ENCODE measurements around the gene DHCR7.

DHCR7 gene

GRCh38 chr11:71456294-71456693 lies 8.1 kb upstream of the DHCR7 start:
- no peak for DNase-seq

DNA sequence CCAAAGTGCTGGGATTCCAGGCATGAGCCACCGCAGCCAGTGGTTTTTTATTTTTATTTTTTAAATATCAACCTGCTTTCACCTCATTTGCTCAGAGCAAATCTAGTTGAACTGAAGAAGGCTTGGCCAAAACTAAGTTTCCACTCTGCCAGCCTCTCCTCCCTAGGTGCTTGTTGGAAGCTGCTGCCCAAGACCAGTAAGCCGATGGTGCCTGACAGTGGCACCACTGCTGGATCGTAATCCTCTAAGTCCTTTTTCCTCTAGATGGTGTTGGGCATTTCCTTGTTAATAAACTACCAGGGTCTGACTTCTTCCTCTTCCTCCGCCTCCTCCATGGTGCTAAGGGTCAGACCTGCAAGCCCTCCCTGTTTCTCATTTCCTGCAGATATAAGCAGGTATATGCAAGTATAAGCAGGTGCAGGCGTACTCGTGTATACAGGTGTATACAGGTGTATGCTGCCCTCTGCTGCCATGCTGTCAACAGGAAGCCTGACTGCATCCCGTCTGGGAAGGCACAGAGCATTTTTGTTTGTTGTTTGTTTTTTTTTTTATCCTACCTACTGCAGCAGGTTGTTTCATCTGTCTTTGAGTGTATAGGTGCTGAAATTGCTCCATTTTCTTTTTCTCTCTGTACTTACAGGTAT lies 6.4 kb upstream of the DHCR7 start:
- no peak for DNase-seq

DNA sequence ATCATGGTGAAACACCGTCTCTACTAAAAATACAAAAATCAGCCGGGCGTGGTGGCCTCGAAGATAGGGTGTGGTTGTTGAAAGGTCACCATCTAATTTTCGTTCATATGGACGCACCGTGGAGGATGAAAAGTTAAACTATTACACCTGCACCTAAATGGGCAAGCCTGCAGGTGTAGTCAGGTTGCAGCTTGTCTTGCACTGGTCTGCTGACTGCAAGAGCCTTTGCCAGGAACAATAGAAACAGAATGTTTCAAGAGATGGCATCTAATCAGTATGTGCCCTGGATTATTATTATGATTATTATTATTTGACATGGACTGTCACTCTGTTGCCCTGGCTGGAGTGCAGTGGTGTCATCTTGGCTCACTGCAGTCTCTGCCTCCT lies 5.7 kb upstream of the DHCR7 start:
- no peak for DNase-seq

GRCh38 chr11:71453037-71453917 lies 5.1 kb upstream of the DHCR7 start, which contains the start of gene NADSYN1:
NADSYN1 (plus strand) TSS chr11:71453203; CDS start chr11:71453297, 94 bp downstream.
- DNase-seq = peak; percentile 89 to 92 (median 90)

DNA sequence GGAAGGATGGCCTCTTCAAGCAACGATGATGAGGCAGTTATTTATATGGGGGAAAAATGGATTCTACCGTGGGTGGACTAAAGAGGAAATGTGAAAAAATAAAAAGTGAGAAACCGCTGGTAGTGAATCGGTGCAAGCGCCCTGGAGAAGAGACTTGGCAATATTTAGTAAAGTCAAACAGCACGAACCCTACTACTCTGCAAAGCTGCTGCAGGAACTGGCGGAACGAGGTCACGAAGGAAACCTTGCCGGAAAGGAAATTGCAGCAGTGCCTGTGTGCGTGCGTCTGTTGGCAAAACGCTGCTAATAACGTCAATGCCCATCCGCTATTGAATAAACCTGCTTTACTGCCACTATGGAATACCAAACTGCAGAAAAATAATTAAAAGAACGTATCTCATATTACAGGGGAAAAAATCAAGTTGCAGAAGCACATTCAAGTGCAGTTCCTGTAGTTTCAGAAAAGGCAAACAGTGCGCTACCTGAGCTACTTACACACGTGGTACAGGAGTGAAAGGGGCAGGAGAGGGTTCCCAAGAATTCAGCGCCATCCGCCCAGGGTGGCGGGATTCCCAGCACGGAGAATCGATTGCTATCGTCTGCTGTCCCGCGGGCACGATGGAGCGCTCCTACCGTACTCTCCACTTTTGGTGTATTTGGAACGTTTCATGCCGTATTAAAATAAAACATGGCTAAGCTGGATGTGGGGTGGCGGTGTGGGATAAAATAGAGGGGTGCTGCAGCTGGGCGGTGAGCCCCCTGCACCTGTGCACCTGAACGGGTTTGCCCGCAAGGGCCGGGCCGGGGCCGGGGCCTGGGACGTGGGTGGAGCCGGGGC lies 4.2 kb upstream of the DHCR7 start:
- DNase-seq = peak in 2 of 4 experiments; percentile 25 to 36

DNA sequence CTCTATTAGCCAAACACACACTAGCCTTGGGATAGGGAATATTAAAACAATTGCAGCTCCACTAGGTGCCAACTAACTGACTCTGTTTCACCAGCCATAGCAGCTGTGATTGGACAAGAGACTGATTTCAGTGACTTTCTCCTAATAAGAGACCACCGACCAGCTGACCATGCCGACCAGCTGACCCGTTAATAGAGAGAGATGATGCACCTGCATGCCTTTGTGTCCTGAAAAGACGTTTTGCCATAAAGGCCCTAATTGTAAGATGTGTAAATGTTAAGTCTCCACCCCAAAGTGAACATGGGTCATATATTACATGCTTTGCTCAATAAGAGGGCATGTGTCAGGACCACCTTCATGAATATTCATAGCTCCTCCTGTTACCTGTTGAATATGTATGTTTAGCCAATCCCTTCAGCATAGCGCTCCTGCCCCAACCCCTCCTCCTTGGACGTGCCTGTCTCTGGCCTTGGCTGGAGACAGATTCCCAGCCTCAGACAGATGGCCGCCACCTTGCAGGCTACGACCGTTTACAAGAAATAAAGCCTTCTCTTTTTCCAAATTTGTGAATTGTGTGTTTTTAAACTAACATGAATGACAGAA lies 3.5 kb upstream of the DHCR7 start:
- no peak for DNase-seq

DNA sequence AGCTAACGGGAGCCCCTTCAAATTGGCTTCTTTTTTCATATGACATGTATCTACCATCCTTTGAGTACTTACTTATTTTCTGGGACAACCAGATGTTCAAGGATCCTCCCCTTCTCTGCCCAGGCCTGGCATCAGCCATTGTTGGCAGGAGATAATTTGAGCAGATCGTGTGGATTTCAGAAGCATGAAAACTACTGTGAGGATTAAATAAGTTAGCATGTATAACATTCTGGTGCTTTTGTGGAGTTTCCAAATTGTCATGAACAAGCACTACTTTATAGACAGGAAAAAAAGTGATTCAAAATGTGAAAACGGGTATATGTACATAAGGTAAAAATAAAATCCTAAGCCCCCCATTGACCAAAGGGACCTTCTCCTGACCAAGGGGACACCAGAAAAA lies 2.7 kb upstream of the DHCR7 start:
- DNase-seq = no peak

DNA sequence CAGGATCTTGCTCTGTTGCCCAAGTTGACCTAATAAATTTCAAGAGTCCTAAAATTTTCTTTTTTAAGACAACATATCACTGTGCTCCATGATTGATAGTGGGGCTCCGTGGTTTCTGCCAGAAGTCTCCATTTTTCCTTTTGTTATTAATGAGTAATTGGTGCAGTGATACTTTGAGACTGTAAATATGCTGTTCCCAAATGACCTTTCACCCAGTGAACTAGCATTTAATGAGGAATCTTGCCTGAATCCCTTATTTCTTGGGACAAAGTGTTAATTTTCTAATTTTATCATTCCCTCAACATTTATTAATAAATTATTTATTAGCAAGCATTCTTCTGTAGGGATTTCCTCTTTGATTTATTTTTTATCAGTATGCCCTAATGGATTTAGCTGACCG lies 2.3 kb upstream of the DHCR7 start:
- no peak for DNase-seq

DNA sequence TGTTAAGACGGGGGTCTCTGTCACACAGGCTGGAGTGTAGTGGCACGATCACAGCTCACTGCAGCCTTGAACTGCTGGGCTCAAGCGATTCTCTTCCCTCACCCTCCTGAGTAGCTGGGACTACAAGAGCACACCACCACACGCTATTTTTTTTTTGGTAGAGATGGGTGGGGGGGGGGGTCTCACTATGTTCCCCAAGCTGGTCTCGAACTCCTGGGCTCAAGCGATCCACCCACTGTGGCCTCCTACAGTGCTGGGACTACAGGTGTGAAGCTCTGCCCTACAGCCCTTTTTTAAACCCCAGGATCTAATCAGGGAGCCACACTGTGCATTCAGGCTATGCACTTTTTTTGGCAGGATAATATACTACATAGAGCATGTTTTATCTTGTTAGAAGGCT lies 1.4 kb upstream of the DHCR7 start:
- no peak for DNase-seq

- DNase-seq = no peak
These were observed 369 bp downstream of the DHCR7 start for GRCh38 chr11:71447791-71448256.

GRCh38 chr11:71446942-71447688 lies 1.1 kb downstream of the DHCR7 start:
- DNase-seq = no peak

- DNase-seq = no peak
These were observed 2.0 kb downstream of the DHCR7 start for GRCh38 chr11:71446150-71446549.

GRCh38 chr11:71444811-71445210 lies 3.4 kb downstream of the DHCR7 start:
- DNase-seq = no peak

DNA sequence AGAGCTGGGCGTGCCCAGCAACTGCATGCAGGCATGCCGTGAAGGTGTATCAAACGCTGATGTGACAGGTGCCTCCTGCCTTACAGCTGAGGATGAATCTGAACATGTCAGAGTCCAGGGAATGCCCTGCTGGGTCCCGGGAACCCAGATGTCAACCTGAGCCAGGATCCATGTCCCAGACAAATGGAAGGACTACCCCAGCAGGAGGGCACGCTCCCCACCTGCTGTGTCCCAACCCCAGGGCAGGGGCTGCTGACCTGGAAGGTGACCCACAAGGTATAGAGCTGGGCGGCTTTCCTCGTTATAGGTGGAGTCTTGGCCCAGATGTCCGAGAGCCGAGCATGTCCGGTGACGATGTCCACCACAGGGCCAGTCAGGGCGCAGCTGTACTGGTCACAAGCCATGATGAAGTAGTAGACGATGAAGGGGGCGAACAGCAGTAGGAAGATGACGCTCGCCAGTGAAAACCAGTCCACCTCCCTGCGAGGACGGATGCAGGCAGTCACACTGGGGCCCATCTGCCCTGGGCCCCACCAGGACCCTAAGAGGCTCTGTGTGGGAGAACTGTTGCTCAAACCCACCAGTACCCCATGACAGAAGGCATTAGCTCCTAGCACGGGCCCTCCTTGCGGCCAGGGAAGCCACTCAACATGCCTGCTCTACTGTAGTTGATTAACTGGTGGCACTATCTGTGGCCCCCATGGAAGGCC lies 4.3 kb downstream of the DHCR7 start:
- no peak for DNase-seq

DNA sequence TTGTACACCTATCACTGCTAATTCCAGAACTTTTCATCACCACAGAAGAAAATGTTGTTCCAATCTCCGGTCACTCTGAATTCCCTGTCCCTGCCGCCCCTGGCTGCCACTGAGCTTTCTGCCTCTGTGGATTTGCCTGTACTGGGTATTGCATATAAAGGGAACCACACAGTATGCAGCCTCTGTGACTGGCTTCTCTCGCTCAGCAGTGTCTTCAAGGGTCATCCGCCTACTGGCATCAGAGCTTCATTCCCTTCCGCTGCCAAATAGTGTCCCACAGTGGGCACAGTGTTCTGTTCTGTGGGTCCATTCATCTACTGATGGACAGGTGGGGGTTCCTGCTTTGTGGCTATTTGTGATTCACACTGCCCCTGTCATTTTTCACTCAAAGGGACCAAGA lies 5.3 kb downstream of the DHCR7 start:
- DNase-seq = no peak

DNA sequence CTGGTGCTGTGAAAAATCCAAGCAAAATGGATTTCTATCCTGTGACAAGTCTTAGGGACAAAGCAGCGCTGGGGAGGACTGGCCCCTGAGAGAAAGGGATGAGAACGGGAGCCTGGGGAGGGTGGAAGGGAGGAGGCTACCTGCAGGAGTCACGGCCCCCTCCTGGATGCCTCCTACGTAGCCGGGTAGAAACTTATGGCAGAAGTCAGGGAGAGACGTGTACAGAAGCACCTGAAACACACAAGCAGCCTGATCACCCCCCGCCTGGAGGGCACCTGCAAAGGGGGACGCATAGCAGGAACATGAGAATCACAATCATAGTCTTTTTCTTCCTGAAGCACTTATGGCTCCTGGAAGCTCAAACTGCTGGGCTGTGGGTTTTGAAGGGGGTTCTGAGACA lies 6.1 kb downstream of the DHCR7 start:
- DNase-seq = no peak

DNA sequence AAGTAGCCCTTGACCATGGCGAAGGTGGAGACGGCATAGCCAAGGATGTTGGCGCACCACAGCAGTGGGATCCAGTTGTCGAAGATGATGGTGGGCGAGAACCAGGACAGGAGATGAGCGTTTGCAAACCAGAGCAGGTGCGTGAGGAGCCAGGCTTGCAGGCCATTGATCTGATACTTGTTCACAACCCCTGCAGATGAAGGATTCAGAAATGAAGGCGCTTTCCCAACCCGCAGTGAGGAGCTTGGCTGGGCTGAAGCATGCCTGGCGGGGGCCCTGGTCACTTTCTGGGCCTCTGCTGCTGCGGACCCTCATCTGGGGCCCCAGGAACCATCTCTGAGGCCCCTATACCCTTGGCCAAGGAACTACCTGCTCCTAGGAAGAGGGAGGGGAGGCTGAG lies 6.9 kb downstream of the DHCR7 start:
- DNase-seq = no peak

DNA sequence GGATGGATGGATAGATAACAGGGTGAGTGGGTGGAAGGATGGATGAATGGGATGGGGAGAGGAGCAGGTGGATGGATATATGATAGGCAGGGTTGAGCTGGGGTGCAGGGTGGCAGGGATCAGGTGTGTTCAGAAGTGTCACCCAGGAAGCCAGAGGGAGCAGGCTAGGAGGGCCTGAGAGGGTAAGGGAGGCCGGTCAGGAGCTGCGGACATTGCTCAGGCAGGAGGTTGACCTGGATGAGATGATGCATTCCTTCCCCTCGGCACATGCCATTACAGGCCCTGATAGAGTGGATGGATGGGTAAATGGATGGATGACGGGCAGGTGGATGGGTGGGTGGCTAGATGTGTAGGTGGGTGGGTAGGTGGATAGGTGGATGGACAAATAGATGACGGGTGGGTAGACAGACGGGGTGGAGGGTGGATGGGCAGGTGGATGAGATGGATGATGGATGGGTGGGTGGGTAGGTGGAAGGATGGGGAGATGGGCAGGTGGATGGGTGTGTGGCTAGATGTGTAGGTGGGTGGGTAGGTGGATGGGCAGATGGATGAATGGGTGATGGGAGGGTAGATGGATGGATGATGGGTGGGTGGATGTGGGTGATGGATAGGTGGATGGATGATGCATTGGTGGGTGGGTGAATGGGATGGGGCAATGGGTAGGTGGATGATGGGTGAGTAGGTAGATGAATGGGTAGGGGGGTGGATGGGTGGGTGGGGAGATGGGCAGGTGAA lies 8.0 kb downstream of the DHCR7 start:
- DNase-seq = no peak

DNA sequence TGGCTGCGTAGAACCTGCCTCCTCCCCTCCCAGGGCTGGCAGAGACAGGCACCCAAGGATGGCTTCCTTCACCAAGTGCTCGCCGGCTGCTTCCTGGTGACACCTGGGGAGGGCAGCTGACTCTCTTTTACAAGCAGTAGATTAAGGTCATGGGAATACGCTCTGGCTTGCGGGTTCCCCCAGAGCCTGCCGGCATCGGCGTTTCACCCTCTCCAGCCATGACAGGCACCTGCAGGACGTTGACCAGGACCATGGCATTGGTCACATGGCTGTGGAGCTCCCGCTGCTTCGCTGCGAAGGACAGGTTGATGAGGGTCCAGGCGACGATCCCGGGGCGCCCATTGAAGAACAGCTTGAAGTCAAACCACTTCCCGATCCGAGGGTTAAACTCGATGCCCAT lies 9.5 kb downstream of the DHCR7 start:
- no peak for DNase-seq

GRCh38 chr11:71437879-71438278 lies 10.3 kb downstream of the DHCR7 start:
- no peak for DNase-seq

GRCh38 chr11:71437399-71437798 lies 10.8 kb downstream of the DHCR7 start:
- DNase-seq = no peak

Data from activated CD4-positive, CD25-positive, alpha-beta regulatory T cell (primary cell).